Measurements from ENCODE around the gene JUNB. TPM values are rescaled to one million over a fixed set of nuclear protein-coding genes. Genes with fewer than 3 reads are reported as not detected.

Gene JUNB
- total and polyA plus RNA-seq, 2 of the 13 experiments (the other 11 are each of a cell fraction or from before 2014, with no cell fraction given): 7.7 to 8.2 TPM

- TF ChIP-seq ZNF276 (CRISPR knock-in tag; IDR thresholded peaks at IDR 0.05; ENCODE audit: low read depth): 0 out of 2 replicates have a peak, but pooled peaks have one; percentile 78
- TF ChIP-seq ZSCAN20 (CRISPR knock-in tag; IDR thresholded peaks at IDR 0.05; ENCODE audit: borderline replicate concordance): no peak
- TF ChIP-seq ZNF329 (CRISPR knock-in tag; IDR thresholded peaks at IDR 0.05; ENCODE audit: low read depth): no peak
- TF ChIP-seq FOXM1 (CRISPR knock-in tag; IDR thresholded peaks at IDR 0.05): no peak
- TF ChIP-seq DZIP1 (CRISPR knock-in tag; IDR thresholded peaks at IDR 0.05): peak; percentile 53; the same call in 1 of the 2 replicates
- TF ChIP-seq NBN (conservative IDR thresholded peaks at IDR 0.05): no peak
- peak; percentile 96 for TF ChIP-seq ZFY (CRISPR knock-in tag; IDR thresholded peaks at IDR 0.05)
- TF ChIP-seq ZMYM2 (CRISPR knock-in tag; IDR thresholded peaks at IDR 0.05): peak; percentile 56
- TF ChIP-seq ZNF530 (CRISPR knock-in tag; IDR thresholded peaks at IDR 0.05; ENCODE audit: low read depth): no peak
- TF ChIP-seq NFE2 (CRISPR knock-in tag; IDR thresholded peaks at IDR 0.05): no peak
- TF ChIP-seq SAFB2 (CRISPR knock-in tag; IDR thresholded peaks at IDR 0.05; ENCODE audit: borderline replicate concordance, low read depth): peak; percentile 88
- TF ChIP-seq CREBL2 (CRISPR knock-in tag; IDR thresholded peaks at IDR 0.05; ENCODE audit: borderline replicate concordance): peak; percentile 56; the same call in 1 of the 2 replicates
- TF ChIP-seq LCORL (IDR thresholded peaks at IDR 0.05): no peak
- TF ChIP-seq LCORL (CRISPR knock-in tag; IDR thresholded peaks at IDR 0.05): peak; percentile 14; the same call in 1 of the 2 replicates
- TF ChIP-seq EEA1 (CRISPR knock-in tag; IDR thresholded peaks at IDR 0.05; ENCODE audit: borderline replicate concordance): 0 out of 2 replicates have a peak, but pooled peaks have one; percentile 86
- peak; percentile 87; the same call in 1 of the 2 replicates for TF ChIP-seq ATF7-NPFF (CRISPR knock-in tag; IDR thresholded peaks at IDR 0.05; ENCODE audit: low read depth)
- peak; percentile 64 for TF ChIP-seq MEIS1 (CRISPR knock-in tag; IDR thresholded peaks at IDR 0.05; ENCODE audit: borderline replicate concordance)
- TF ChIP-seq HDAC2 (CRISPR knock-in tag; IDR thresholded peaks at IDR 0.05): peak; percentile 53; the same call in 1 of the 2 replicates
- TF ChIP-seq KAT7 (CRISPR knock-in tag; IDR thresholded peaks at IDR 0.05; ENCODE audit: borderline replicate concordance): peak; percentile 91; the same call in 1 of the 2 replicates
- peak; percentile 12; the same call in 1 of the 2 replicates for TF ChIP-seq HNF4A (CRISPR knock-in tag; IDR thresholded peaks at IDR 0.05)
- no peak for TF ChIP-seq ELF4 (CRISPR knock-in tag; IDR thresholded peaks at IDR 0.05; ENCODE audit: borderline replicate concordance)
- peak; percentile 56; the same call in 1 of the 2 replicates for TF ChIP-seq THAP9 (CRISPR knock-in tag; IDR thresholded peaks at IDR 0.05; ENCODE audit: borderline replicate concordance)
Measured at GRCh38 chr19:12801466-12802266, 10.4 kb downstream of the JUNB start, which contains the start of the genes PRDX2 and THSD8 (continued).

Data from HepG2 (cell line).